Middle frontal gyrus (tissue), 1 donor: ENCODE data around the gene SYNGR1.
"Not testable (repeated sequence)": the region's sequence is repeated elsewhere in the genome, so short reads cannot be mapped to it uniquely, and the experiment has no call there.

ENCODE experiments used
- DNase-seq: peaks from one replicate; pipeline ENCODE4 v3.0.0-alpha.2; 2015; ENCODE audit warnings: low spot score; ENCODE audit errors: extremely low spot score

The SYNGR1 gene

DNA sequence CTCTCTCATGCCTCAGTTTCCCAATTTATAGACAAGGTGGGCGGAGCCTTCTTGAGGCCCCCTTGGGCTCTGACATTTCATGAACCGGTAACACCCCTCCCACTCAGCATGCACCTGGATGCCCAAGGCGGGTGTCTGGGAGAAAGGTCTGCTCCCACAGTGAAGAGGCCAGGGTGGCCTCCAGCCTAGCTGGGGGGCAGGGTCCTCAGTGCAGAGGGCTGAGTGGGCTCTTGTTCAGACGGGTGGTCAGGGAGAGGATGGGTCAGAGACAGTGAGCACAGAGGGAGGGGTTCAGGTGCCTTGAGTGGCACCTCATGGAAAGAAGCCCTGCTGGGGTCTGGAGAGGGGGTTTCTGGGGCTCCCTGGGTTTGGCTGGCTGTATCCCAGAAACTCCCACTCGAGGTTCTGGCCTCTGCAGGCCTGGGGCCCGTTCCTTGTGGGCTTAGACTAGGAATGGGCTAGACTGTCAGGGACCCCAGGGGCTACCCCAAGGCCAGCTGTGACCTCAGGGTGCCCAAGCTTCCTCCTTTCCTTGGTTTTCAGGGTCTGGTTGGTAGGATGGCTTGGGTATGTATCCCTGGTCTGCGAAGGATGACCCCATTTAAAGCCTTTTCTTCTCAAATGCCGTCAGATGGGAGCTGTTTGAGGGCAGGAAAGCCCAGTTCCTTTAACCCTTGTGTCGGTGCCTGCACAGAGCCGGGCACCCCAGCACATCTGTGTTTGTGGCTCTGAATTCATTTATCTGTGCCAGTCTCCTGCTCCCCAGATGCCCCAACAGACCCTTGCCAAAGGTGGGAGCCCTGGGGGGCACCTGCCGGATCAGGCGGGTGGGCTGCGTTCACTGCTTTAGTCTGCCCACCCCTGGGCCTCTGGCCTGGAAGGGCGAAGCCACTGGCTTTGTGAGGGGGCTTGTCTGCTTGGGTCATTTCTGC lies 1.2 kb downstream of the SYNGR1 start:
- DNase-seq, result no peak

DNA sequence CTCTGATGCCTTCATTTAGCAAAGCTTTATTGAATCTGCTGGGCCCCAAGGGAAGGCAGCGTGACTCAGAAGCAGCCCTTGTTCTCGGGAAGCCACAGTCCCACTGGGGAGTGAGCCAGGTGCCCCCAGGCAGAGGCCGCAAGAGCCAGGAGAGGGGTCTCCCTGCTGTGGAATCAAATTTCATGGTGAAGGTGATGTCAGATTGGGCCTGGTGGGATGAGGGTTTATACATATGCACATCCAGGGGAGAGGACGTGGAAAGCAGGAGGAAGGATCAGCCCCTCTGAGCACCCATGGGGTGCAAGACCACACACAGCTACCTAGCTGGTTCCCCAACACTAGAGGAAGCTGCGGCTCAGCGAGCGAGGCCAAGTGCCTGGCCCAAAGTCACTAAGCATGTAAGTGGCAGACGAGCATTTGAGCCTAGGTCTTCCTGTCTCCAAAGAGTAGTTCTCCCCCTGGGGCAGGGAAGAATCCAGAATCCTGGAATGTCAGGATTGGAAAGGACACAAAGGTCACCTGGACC lies 2.0 kb downstream of the SYNGR1 start:
- no peak for DNase-seq

DNA sequence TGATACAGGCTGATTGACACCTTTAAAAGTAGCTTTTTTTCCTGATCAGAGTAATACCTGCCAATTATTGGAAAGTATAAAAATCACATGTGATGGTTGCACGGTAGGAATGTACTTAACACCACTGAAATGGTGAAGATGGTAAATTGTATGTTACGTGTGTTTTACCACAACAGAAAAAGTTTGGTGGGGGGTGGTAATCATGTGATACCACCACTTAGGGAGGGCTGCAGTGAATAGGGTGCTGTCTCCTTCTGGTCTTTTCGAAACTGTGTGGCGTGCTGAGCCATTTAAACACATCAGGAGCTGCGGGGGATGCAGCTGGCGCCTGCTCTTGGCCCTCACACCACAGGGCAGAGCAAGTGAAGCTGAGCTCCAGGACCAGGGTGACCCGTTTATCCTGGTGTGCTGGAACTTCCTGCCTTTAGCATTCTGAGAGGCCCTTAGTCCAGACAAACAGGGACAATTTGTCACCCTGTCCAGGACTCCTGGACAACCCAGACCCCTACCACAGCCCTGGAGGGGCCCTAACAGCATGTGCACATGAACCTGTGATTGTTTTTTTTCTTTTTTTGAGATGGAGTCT lies 2.6 kb downstream of the SYNGR1 start:
- no peak for DNase-seq

DNA sequence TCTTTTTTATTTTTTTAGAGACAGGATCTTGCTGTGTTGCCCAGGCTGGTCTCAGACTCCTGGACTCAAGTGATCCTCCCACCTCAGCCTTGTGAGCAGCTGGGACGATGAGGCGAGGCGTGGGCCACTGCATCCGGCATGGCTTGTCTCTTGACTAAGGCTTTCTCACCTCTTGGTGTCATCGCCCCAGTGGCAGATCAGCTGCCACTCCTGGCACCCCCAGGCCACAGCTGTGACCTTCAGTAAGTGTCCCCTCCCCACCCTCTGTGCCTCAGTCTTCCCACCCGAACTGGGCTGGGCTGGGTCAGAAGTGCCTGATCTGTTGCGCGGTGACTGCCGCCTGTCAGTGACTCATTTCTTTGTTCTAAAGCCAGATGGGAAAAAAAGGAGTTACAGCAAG lies 3.6 kb downstream of the SYNGR1 start:
- no peak for DNase-seq

DNA sequence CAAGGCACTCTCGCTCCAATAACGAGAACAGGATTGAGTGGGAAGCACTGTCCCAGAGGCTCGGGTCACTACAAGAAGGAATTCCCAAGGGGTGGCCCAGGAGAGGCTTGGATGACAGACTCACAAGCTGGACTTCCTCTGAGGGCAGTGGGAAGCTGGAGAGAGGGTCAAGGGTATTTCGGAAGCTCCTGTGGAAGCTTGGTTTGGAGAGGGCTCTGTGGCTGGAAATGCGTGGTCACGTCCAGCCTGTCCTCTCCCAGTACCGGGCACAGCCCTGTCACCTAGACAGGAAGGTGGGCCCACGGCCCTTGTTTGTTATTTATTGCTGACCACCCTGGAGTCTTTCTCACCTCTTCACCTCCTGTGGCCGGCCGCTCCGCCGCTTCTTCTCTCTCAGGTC lies 5.3 kb downstream of the SYNGR1 start:
- DNase-seq, result no peak

DNA sequence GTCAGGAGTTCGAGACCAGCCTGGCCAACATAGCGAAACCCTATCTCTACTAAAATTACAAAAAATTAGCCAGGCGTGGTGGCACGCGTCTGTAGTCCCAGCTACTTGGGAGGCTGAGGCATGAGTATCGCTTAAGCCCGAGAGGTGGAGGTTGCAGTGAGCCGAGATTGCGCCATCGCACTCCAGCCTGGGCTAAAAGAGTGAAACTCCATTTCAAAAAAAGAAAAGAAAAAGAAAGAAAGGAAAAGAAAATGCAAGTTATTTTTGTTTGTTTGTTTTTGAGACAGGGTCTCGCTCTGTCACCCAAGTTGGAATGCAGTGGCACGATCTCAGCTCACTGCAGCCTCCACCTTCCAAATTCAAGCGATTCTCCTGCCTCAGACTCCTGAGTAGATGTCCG lies 6.0 kb downstream of the SYNGR1 start:
- DNase-seq, result not testable (repeated sequence)

DNA sequence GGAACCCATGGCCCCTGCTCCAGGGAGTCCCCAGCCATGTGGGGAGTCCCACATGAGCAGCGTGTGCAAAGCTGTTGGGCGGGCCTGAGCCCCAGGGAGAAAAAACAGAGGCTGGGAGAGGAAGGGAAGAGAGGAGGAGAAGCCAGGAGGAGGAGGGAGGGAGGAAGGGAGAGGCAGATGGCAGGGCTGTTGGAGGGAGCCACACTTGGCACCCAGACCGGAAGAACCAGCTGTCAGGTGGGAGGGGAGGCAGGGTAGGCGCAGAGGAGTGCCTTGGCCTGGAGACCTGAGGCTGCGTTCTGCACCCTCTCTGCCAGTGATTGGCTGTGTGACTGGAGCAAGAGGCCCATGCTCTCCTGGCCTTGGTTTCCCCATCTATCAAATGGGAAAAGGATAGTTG lies 6.7 kb downstream of the SYNGR1 start:
- peak; percentile 56 for DNase-seq

DNA sequence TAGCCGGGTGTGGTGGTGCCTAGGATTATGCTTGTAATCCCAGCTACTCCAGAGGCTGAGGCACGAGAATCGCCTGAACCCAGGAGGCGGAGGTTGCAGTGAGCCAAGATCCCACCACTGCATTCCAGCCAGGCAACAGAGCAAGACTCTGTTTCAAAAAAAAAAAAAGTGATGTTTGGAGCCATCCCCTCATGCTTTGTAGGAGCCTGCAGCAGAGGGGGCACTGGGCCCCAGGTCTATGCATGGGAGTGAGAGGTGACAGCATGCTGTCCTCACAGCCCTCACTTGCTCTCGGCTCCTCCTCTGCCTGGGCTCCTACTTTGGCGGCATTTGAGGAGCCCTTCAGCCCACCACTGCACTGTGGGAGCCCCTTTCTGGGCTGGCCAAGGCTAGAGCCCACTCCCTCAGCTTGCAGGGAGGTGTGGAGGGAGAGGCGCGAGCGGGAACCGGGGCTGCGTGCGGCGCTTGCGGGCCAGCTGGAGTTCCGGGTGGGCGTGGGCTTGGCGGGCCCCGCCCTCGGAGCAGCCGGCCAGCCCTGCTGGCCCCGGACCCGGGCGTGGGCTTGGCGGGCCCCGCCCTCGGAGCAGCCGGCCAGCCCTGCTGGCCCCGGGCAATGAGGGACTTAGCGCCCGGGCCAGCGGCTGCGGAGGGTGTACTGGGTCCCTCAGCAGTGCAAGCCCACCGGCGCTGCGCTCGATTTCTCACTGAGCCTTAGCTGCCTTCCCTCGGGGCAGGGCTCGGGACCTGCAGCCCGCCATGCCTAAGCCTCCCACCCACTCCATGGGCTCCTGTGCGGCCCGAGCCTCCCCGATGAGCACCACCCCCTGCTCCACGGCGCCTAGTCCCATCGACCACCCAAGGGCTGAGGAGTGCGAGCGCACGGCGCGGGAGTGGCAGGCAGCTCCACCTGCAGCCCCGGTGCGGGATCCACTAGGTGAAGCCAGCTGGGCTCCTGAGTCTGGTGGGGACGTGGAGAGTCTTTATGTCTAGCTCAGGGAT lies 7.6 kb downstream of the SYNGR1 start:
- not testable (repeated sequence) for DNase-seq

DNA sequence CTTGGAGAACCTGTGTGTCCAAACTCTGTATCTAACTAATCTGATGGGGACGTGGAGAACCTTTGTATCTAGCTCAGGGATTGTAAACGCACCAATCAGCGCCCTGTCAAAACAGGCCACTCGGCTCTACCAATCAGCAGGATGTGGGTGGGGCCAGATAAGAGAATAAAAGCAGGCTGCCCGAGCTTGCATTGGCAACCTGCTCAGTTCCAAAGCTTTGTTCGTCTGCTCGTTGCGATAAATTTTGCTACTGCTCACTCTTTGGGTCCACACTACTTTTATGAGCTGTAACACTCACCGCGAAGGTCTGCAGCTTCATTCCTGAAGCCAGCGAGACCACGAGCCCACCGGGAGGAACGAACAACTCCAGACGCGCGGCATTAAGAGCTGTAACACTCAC lies 8.4 kb downstream of the SYNGR1 start:
- not testable (repeated sequence) for DNase-seq

DNA sequence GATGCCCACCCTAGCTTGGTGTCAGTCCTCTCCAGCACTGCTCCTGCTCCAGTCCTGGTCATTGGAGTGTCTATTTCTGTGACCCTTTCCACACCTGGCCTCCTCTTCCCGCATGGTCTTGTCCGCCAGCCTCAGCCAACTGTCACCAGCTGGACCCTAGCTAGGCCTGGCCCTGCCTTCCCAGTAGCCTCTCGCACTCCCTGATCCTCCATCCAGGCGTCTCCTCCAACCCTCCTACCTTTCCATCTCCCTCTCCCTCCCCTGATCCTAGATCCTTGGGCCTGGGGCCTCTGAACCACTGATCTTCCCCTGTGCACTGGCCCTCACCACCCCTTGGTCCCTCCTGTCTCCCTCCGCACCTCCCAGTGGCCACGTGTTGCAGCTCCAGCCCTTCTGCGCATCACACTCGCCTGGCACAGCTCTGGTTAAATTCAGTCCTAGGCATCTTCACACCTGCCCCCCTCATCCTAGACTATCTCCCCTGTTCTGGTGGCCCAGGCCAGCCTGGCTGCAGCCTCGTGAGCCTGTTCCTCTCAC lies 9.9 kb downstream of the SYNGR1 start:
- no peak for DNase-seq

DNA sequence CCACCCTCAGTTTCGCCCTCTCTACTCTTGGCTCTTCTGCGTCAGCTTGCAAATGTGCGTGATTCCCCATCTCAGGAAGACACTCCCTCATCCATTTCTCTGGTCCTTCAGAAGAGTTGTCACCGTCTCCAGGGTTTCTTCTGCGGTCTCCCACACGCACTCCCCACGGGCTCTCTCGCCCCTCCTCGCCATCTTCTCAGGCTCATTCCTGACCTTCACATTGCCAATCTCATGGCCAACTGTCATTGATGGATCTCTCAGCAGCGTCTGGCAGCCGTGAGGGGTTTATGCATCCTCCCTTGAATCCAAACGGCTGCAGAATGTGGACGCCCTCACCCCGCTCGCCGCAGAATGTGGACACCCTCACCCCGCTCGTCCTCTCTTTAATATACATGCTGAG lies 10.5 kb downstream of the SYNGR1 start:
- DNase-seq, result no peak

DNA sequence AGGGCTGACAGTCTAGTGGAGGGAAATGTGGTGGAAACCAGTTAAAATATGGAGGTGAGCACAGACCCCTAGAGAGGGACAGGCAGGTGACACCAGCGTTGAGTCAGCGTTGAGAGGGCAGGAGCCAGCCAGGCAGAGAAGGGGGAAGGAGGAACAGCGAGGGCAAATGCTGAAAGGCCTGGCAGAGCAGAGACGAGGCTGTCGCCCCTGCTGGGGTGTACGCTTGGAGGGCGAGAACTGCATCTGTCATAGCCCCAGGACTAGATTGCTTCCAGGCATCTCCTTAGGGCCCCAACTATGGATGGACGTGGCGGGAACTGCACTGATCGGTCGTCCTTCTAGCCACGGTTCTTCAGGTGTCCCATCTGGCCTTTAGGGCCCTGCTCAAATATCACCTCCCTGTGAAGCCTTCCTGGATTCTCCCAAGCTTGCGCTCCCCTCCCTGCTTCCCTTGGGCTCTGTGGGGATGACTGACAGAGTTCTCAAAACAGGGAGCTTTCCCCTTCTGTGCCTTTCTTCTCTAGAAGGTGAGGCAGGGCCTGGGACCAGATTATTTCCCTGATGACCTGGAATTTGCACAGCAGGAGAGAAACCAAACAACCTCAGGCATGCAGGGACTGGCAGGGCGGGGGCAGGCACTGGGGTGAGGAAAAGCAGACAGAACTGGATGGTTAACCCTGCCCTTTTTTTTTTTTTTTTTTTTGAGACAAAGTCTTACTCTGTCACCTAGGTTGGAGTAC lies 11.1 kb downstream of the SYNGR1 start:
- no peak for DNase-seq

DNA sequence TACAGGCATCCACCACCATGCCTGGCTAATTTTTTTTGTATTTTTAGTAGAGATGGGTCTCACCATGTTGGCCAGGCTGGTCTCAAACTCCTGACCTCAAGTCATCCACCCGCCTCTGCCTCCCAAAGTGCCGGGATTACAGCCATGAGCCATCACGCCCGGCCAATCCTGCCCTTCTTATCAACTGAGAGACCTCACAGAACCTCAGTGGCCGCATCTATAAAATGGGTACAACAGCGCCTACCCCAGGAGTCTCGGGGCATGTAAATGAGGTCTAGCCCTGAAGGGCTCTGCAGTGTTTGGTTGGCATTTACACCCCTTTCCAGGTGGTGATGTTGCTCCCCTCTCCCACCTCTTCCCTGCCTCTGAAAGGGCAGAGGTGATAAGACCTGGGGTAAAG lies 11.7 kb downstream of the SYNGR1 start:
- DNase-seq, result no peak

DNA sequence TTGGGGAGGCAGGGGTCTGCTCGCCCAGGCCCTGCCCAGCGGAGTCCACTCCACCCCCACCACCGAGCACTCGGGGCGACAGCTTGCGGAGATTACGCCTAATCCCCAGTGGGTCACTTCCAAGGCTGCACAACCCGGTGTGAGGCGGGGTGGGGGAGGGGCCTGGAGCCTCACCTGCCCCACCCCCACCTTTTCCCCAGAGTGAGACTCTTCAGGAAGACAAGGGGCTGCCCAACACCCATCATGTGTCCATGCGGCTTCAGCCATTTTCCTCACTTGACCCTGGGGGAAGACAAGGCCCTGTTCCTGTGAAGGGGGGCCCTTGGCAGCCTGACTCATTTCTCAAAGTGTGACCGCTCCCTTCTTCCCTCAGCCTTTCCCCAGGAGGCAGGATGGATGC lies 12.5 kb downstream of the SYNGR1 start:
- no peak for DNase-seq

DNA sequence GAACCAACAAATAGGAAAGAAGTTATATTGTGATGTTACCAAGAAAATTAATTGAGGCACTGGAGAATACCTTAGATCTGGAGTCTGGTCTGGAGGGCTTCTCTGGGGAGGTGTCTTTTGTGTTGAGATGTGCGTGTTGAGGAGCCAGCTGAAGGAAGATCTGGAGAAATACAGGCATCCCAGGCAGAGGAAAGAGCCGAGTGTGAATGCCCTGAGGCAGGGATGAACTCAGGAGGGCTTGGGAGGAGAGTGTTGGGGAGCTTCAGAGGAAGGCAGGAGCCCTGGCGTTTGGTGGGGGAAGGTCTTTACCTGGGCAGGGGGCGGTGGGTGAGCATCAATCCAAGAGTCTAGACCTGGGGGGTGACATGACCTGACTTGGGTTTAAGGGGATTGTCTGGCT lies 13.1 kb downstream of the SYNGR1 start:
- DNase-seq, result no peak

DNA sequence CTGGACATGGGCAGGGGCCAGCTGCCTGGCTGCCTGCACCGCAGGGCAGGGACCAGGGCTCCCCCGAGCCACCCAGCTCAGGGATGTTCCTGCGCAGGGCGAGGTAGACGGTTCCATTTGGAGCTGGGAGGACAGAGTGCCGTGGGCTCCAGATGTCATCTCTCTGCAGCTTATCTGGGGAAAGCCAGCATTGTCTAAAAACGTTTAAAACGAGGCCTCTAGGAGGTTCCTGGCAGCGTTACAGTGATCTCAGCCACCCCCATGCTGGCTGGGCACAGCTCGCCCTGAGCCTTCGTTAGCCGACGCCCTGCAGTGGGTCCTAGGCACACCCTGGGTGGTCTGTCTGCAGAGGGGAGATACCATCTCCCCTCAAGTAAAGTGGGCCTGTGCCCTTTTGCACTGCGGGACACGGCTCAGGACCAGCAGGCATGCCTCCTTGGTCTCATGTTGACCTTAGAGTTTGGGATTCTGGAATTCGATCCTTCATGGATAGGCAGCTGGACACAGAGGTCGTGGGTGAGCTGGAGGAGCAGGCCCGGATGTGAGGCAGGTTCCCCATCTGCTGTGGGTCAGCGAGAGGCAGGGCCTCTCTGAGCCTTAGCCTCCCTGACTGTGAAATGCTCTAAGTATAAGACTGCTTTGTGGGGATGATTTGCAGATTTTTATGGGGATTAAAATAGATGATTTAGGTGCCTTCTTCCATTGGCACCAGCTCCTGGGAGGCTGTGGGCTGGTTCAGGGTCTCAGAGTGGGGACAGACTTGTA lies 14.1 kb downstream of the SYNGR1 start:
- DNase-seq, result no peak

DNA sequence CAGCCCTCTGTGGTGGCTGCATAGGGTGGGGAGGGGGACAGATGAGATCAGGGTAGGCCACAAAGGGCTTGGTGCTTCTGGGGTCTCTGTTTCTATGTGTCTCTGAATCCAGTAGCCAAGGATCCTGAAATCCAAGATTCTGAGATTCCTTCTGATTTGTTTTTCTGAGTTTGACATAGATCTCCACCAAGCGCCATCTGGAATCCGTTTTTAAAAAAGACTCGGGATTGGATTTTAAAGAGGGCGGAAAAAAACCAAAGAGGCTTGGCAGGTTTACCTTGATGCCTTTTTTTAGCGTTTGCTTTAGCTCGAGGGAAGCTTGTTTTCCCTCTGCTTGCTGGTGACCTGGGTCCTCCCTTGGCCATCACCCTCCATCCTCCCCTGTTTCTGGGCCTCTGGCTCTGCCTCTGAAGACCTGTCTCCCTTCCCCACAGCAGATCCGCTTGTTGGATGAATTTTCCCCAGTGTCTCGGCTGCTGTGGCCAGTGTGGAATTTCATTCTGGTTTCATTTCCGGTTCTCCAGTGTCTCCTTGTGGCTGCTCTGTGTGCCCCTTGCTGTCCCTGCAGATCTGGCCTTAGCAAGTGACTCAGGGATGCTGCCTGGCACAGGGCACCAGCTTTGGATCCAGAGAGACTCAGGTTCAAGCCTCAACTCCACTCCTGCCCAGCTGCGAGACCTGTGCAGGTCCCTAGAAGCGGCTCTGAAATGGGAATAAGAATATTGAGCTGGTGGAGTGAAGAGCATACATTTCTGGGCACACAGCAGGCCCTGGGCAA lies 15.1 kb downstream of the SYNGR1 start:
- DNase-seq, result no peak

DNA sequence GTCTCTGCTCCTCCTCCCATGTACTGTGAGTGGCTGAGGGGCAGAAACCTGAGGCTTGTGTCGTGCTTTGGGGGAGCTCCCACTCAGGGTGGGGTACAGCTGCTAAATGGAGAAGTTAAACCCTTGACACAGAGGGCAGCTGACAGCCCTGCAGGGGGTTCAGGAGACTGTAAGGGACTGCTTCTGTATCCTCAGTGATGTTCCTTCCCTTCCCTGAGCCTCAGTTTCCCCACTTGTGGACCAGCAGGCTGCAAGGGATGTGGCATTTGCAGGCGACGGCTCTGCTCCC lies 15.6 kb downstream of the SYNGR1 start:
- no peak for DNase-seq

DNA sequence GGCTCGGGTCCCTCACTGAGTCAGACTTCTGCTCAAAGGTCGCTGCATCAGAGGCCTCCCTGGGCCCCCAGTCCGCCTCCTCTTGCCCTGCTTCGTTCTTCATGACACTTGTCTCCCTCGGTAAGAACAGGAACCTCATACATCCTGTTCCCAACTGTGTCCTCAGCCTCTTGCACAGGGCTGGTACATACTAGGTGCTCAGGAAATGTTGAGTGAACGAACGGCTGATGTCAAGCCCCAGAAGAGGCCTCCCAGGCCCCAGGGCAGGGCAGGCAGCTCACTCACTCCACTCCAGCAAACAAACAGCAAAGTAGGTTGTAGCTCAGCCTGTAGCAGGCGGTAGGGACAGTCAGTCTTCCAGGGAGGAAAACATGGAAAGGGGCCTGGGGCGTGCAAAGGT lies 17.2 kb downstream of the SYNGR1 start:
- DNase-seq, result no peak
